GM18507 (cell line): ENCODE measurements around the gene STARD3.
"Not testable (repeated sequence)": the region's sequence is repeated elsewhere in the genome, so short reads cannot be mapped to it uniquely, and the experiment has no call there.

Experiments used
- DNase-seq: peaks from one replicate; pipeline ENCODE4 v3.0.0; 2011; ENCODE audit warnings: low read depth; ENCODE audit not compliant: insufficient read length; ENCODE audit errors: extremely low spot score
- FAIRE-seq: peaks from 2 replicates; lab custom pipeline; 2011; peaks lifted over from hg19 to GRCh38; lab: Jason Lieb, UNC

The STARD3 gene

DNA sequence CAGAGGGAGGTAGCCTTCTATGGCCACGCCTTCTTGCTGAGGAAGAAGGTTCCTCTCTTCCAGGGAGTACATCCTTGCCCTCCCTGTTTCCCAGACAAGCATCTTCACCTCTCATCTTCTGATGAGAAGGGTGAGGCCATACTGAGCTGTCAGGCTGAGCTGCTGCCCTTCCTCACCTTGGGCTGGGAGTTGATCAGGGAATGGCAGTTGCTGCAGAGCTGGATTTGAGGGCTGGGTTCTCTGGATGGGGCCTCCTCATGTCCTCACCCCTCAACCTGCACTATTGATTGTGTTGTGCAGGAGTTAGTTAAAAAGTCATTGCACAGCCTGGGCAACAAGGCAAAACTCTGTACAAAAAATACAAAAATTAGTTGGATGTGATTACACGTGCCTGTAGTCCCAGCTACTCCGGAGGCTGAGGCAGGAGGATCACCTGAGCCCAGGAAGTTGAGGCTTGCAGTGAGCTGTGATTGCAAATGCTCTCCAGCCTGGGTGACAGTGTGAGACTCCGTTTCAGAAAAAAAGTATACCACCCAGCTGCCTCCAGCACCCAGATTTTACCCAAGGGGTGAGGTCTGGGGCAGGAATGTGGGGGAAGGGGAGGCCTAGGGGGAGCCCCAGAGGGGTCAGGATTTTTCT is 65.0 kb downstream of the STARD3 start:
- no peak for FAIRE-seq
- no peak for DNase-seq

GRCh38 chr17:39702901-39703893 is 66.3 kb downstream of the STARD3 start:
- FAIRE-seq (peak; percentile 70), DNase-seq (no peak)

GRCh38 chr17:39703913-39704312 is 67.0 kb downstream of the STARD3 start:
- DNase-seq, result no peak
- no peak for FAIRE-seq

GRCh38 chr17:39704821-39705551 is 68.0 kb downstream of the STARD3 start:
- no peak for DNase-seq
- FAIRE-seq, result no peak

DNA sequence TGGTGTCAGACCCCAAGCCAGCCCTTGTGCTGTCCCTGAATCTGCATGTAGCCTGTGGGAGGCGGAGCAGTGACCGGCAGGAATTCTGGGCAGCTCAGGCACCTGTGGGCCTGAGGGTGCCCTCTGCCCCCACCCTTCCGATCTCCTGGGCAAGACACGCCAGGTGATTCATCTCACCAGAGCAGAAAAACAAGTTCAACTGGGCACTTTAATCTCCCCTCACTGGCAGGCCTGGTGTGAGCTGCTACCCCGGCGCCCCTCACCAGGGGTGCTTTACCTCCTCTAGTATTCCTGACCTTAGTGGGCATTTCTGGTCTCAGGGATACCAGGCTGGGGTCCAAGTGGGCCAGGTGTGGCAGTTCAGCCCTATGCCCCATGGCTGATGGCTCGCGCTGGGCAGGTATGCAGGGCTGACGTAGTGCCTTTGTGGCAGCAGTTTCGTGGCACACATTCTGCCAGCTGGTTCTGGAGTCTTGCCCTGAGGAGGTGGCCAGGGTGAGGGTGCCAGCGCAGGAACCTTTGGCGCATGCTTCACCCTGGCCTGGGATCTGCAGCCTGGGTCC is 68.9 kb downstream of the STARD3 start:
- FAIRE-seq (no peak), DNase-seq (no peak)

GRCh38 chr17:39706383-39706782 is 69.4 kb downstream of the STARD3 start:
- DNase-seq, result no peak
- FAIRE-seq, result no peak

GRCh38 chr17:39706921-39707337 is 70.0 kb downstream of the STARD3 start:
- FAIRE-seq (no peak), DNase-seq (no peak)

- FAIRE-seq, result no peak
- no peak for DNase-seq
Observed at GRCh38 chr17:39709319-39709997, 72.5 kb downstream of the STARD3 start.

- DNase-seq (no peak), FAIRE-seq (no peak)
Observed at GRCh38 chr17:39709998-39710964, 73.3 kb downstream of the STARD3 start.

DNA sequence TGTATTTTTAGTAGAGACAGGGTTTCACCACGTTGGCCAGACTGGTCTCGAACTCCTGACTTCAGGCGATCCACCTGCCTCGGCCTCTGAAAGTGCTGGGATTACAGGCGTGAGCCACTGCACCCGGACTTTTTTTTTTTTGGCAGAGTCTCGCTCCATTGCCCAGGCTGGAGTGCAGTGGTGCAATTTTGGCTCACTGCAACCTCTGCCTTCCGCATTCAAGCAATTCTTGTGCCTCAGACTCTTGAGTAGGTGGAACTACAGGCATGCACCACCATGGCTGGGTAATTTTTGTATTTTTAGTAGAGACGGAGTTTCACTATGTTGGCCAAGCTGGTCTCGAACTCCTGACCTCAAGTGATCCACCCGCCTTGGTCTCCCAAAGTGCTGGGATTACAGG is 74.1 kb downstream of the STARD3 start:
- not testable (repeated sequence) for FAIRE-seq, DNase-seq

- FAIRE-seq (no peak), DNase-seq (no peak)
Observed at GRCh38 chr17:39711851-39712250, 74.9 kb downstream of the STARD3 start.
